ENCODE results near the gene MAZ.
"Not testable (repeated sequence)": the region's sequence is repeated elsewhere in the genome, so short reads cannot be mapped to it uniquely, and the experiment has no call there.

MAZ gene

GRCh38 chr16:29806099-29806579 is at the start of gene MAZ:
MAZ (plus strand) TSS chr16:29806529; CDS start chr16:29806702, 173 bp downstream.
- no peak for DNase-seq (ENCODE audit: low spot score)

- no peak for DNase-seq (ENCODE audit: low spot score)
Measured at GRCh38 chr16:29756654-29757053, 49.7 kb upstream of the MAZ start.

GRCh38 chr16:29757086-29757485 is 49.2 kb upstream of the MAZ start:
- DNase-seq (ENCODE audit: low spot score), result not testable (repeated sequence)

- no peak for DNase-seq (ENCODE audit: low spot score)
Measured at GRCh38 chr16:29757950-29758466, 48.3 kb upstream of the MAZ start.

- no peak for DNase-seq (ENCODE audit: low spot score)
Measured at GRCh38 chr16:29760567-29761279, 45.6 kb upstream of the MAZ start.

- DNase-seq (ENCODE audit: low spot score), result not testable (repeated sequence)
Measured at GRCh38 chr16:29761280-29761651, 45.1 kb upstream of the MAZ start.

- DNase-seq (ENCODE audit: low spot score), result no peak
Measured at GRCh38 chr16:29761882-29762281, 44.4 kb upstream of the MAZ start.

- no peak for DNase-seq (ENCODE audit: low spot score)
Measured at GRCh38 chr16:29763326-29763725, 43.0 kb upstream of the MAZ start.

GRCh38 chr16:29765167-29766032 is 40.9 kb upstream of the MAZ start:
- no peak for DNase-seq (ENCODE audit: low spot score)

GRCh38 chr16:29766571-29766970 is 39.8 kb upstream of the MAZ start:
- no peak for DNase-seq (ENCODE audit: low spot score)

GRCh38 chr16:29767062-29767461 is 39.3 kb upstream of the MAZ start:
- no peak for DNase-seq (ENCODE audit: low spot score)

GRCh38 chr16:29769507-29769906 is 36.8 kb upstream of the MAZ start:
- DNase-seq (ENCODE audit: low spot score), result no peak

- DNase-seq (ENCODE audit: low spot score), result no peak
Measured at GRCh38 chr16:29770250-29770929, 35.9 kb upstream of the MAZ start.

- not testable (repeated sequence) for DNase-seq (ENCODE audit: low spot score)
Measured at GRCh38 chr16:29772330-29772729, 34.0 kb upstream of the MAZ start.

- no peak for DNase-seq (ENCODE audit: low spot score)
Measured at GRCh38 chr16:29774730-29775129, 31.6 kb upstream of the MAZ start.

GRCh38 chr16:29775742-29776408 is 30.5 kb upstream of the MAZ start:
- no peak for DNase-seq (ENCODE audit: low spot score)

- no peak for DNase-seq (ENCODE audit: low spot score)
Measured at GRCh38 chr16:29777576-29778350, 28.6 kb upstream of the MAZ start, which contains the start of gene ZG16. ZG16 (plus strand) TSS chr16:29778256; CDS start chr16:29779267, 1,011 bp downstream.

GRCh38 chr16:29779474-29779873 is 26.9 kb upstream of the MAZ start:
- no peak for DNase-seq (ENCODE audit: low spot score)

- DNase-seq (ENCODE audit: low spot score), result not testable (repeated sequence)
Measured at GRCh38 chr16:29783094-29783953, 23.0 kb upstream of the MAZ start.

GRCh38 chr16:29784157-29784556 is 22.2 kb upstream of the MAZ start:
- DNase-seq (ENCODE audit: low spot score), result no peak

Data from ecto neural progenitor cell (in vitro differentiated cells).